Uterus (tissue), 4 donors: Measurements from ENCODE around the gene ELL3. TPM values are rescaled to one million over a fixed set of nuclear protein-coding genes. Genes with fewer than 3 reads are reported as not detected.
"Not testable (repeated sequence)": the region's sequence is repeated elsewhere in the genome, so short reads cannot be mapped to it uniquely, and the experiment has no call there.

Experiments used
- DNase-seq, 2 donors: peaks; one replicate each; pipeline ENCODE4 v3.0.0-alpha.2; 2019 to 2020
- H3K27ac ChIP-seq, 2 donors: fragments of 200-600 bp; sonication (generic); 1 replicate in 1 of 2; 2 replicates in 1 of 2; pipeline ENCODE4 v1.5.1; 2016 to 2018
- H3K27me3 ChIP-seq, 2 donors: fragments of 200-600 bp; sonication (generic); one replicate each; pipeline ENCODE4 v1.5.1; 2018 to 2019; ENCODE audit warnings: control low read depth in 1 of 2
- H3K36me3 ChIP-seq, 2 donors: fragments of 200-600 bp; sonication (generic); one replicate each; pipeline ENCODE4 v1.5.1; 2019; ENCODE audit warnings: control low read depth in 1 of 2
- H3K4me1 ChIP-seq, 2 donors: fragments of 200-600 bp; sonication (generic); one replicate each; pipeline ENCODE4 v1.5.1; 2018 to 2019; ENCODE audit warnings: control low read depth in 1 of 2
- H3K4me3 ChIP-seq, 2 donors: fragments of 200-600 bp; sonication (generic); 1 replicate in 1 of 2; 2 replicates in 1 of 2; pipeline ENCODE4 v1.5.1; 2018 to 2019; ENCODE audit warnings: mild to moderate bottlenecking in 1 of 2
- H3K9me3 ChIP-seq, 2 donors: fragments of 200-600 bp; sonication (generic); one replicate each; pipeline ENCODE4 v1.5.1; 2019; ENCODE audit warnings: control low read depth in 1 of 2
- CTCF ChIP-seq, 4 experiments: fragments of 200-600 bp in 2 of 4; fragments of 450-650 bp in 2 of 4; sonication (generic) in 2 of 4; IDR thresholded peaks; one replicate each; pipeline ENCODE4 v1.5.1; 2016 to 2019; ENCODE audit warnings: antibody characterized with exemption in 4 of 4, mild to moderate bottlenecking in 2 of 4, moderate library complexity in 1 of 4
- POLR2A ChIP-seq, 2 donors: fragments of 450-650 bp; IDR thresholded peaks; one replicate each; pipeline ENCODE4 v1.6.1; 2016; ENCODE audit warnings: antibody characterized with exemption in 2 of 2, mild to moderate bottlenecking in 1 of 2, moderate library complexity in 1 of 2
- intact Hi-C: fragments of 100-400 bp; cut with DNase I; formaldehyde crosslinking; loops from one replicate; pipeline ENCODE4 v1.15.1; 2023; ENCODE audit warnings: low total_unique reads
- total RNA-seq, 4 donors: library from RNA; depleted of rRNA in 3 of 4; stranded (reverse); fragments of >200 nt in 3 of 4; gene quantifications; one replicate each; pipeline versions ENCODE4 v1.1.0 to v1.2.4, GENCODE V29; 2014 to 2023
- donor health status: DM: yes; HTN: yes; CAD: no.

The ELL3 gene
- total RNA-seq, 4 donors from 2014 or later = 0.59 to 9.6 (median 9.6) TPM; not detected in 1

GRCh38 chr15:43821505-43821904, 44.7 kb upstream of the ELL3 start:
- intact Hi-C loops = no loop called here
- no peak for TF ChIP-seq CTCF (IDR thresholded peaks at IDR 0.05)
- TF ChIP-seq POLR2A (IDR thresholded peaks at IDR 0.05) = no peak
- Histone ChIP-seq H3K4me3 (no peak overlapping the region), H3K36me3 (no peaks in the 10 kb centered on the region), H3K4me1 (peaks cover 0 to 10% of the 10 kb centered on the region in 2 donors), H3K27ac (no peak overlapping the region), H3K9me3 (no peaks in the 10 kb centered on the region), H3K27me3 (no peaks in the 10 kb centered on the region)
- DNase-seq = no peak

- H3K9me3 ChIP-seq, H3K27me3 ChIP-seq, H3K27ac ChIP-seq, H3K36me3 ChIP-seq, H3K4me1 ChIP-seq, intact Hi-C loops, DNase-seq, H3K4me3 ChIP-seq: not testable (repeated sequence)
Observed at GRCh38 chr15:43815064-43815463, 38.3 kb upstream of the ELL3 start.

- no peak for DNase-seq
- H3K9me3 ChIP-seq = no peaks in the 10 kb centered on the region
- TF ChIP-seq CTCF (IDR thresholded peaks at IDR 0.05) (no peak), POLR2A (IDR thresholded peaks at IDR 0.05) (no peak)
- no peaks in the 10 kb centered on the region for H3K36me3 ChIP-seq
- H3K4me3 ChIP-seq = no peak overlapping the region
- H3K4me1 ChIP-seq = no peaks in the 10 kb centered on the region
- no peaks in the 10 kb centered on the region for H3K27me3 ChIP-seq
- no peak overlapping the region for H3K27ac ChIP-seq
- intact Hi-C loops = no loop called here
Observed at GRCh38 chr15:43808960-43809678, 32.4 kb upstream of the ELL3 start.

GRCh38 chr15:43808435-43808950, 31.7 kb upstream of the ELL3 start:
- Histone ChIP-seq H3K36me3 (no peaks in the 10 kb centered on the region), H3K9me3 (no peaks in the 10 kb centered on the region), H3K27me3 (no peaks in the 10 kb centered on the region), H3K27ac (no peak overlapping the region), H3K4me3 (no peak overlapping the region), H3K4me1 (no peaks in the 10 kb centered on the region)
- intact Hi-C loops = no loop called here
- no peak for DNase-seq
- TF ChIP-seq CTCF (IDR thresholded peaks at IDR 0.05) = no peak
- no peak for TF ChIP-seq POLR2A (IDR thresholded peaks at IDR 0.05)

GRCh38 chr15:43802676-43803075, 25.9 kb upstream of the ELL3 start:
- H3K9me3 ChIP-seq, H3K4me3 ChIP-seq, DNase-seq, H3K36me3 ChIP-seq, H3K4me1 ChIP-seq, intact Hi-C loops, H3K27ac ChIP-seq, H3K27me3 ChIP-seq: not testable (repeated sequence)

GRCh38 chr15:43800286-43801141, 23.7 kb upstream of the ELL3 start, which contains the start of gene HYPK:
Gene HYPK (plus strand): TSS chr15:43800599. CDS start chr15:43800623, 24 bp downstream.
- H3K4me1 ChIP-seq = peaks cover 0 to 5% of the 10 kb centered on the region in 2 donors
- TF ChIP-seq POLR2A (IDR thresholded peaks at IDR 0.05) (peak; percentile 63 to 71), CTCF (IDR thresholded peaks at IDR 0.05) (peak in 1 of 4 experiments; percentile 6)
- H3K9me3 ChIP-seq = no peaks in the 10 kb centered on the region
- H3K27me3 ChIP-seq = no peaks in the 10 kb centered on the region
- no peaks in the 10 kb centered on the region for H3K36me3 ChIP-seq
- intact Hi-C loops = no loop called here
- DNase-seq = peak; percentile 93
- H3K4me3 ChIP-seq = peak within 1 kb of the TSS; percentile 85 to 93
- peak within 1 kb of the TSS; percentile 88 to 97 for H3K27ac ChIP-seq
